OCI-LY1 (cell line): Measurements from ENCODE around the gene PYY.

Experiments
- H2AFZ ChIP-seq: fragments of 200-600 bp; sonication (generic), shearing (Covaris generic); 2 replicates; pipeline ENCODE4 v1.6.0; 2014; ENCODE audit warnings: antibody characterized with exemption, mild to moderate bottlenecking, low read length
- H3F3A ChIP-seq: fragments of 200-600 bp; sonication (generic), shearing (Covaris generic); 2 replicates; pipeline ENCODE4 v1.6.0; 2014; ENCODE audit warnings: mild to moderate bottlenecking, antibody characterized with exemption, low read length, moderate library complexity; ENCODE audit not compliant: insufficient read depth
- H3K27ac ChIP-seq: fragments of 200-600 bp; sonication (generic); 2 replicates; pipeline ENCODE4 v1.5.1; 2014; ENCODE audit warnings: low read length, mixed run types, mild to moderate bottlenecking, low read depth; ENCODE audit not compliant: poor library complexity, severe bottlenecking
- H3K27me3 ChIP-seq: fragments of 200-600 bp; sonication (generic); 2 replicates; pipeline ENCODE4 v1.6.0; 2014; ENCODE audit warnings: antibody characterized with exemption, mild to moderate bottlenecking, low read length, moderate library complexity; ENCODE audit not compliant: insufficient read depth
- H3K36me3 ChIP-seq: fragments of 200-600 bp; sonication (generic); 2 replicates; pipeline ENCODE4 v1.6.1; 2014; ENCODE audit warnings: mild to moderate bottlenecking, antibody characterized with exemption, low read length, moderate library complexity, mixed read lengths; ENCODE audit not compliant: insufficient read depth
- H3K4me1 ChIP-seq: fragments of 200-600 bp; sonication (generic); 2 replicates; pipeline ENCODE4 v1.5.1; 2014; ENCODE audit warnings: mild to moderate bottlenecking, low read length, moderate library complexity; ENCODE audit not compliant: insufficient read depth, severe bottlenecking
- H3K4me2 ChIP-seq: fragments of 200-600 bp; sonication (generic), shearing (Covaris generic); 2 replicates; pipeline ENCODE4 v1.6.1; 2014; ENCODE audit warnings: low read length
- H3K4me3 ChIP-seq: fragments of 200-600 bp; sonication (generic); 2 replicates; pipeline ENCODE4 v1.5.1; 2014; ENCODE audit warnings: low read length, low read depth, mild to moderate bottlenecking, mixed read lengths; ENCODE audit not compliant: poor library complexity, severe bottlenecking
- H3K79me2 ChIP-seq: fragments of 200-600 bp; shearing (Covaris generic); 2 replicates; pipeline ENCODE4 v1.6.1; 2016; ENCODE audit warnings: mixed run types, low read length, mixed read lengths; ENCODE audit not compliant: insufficient read depth
- H3K9ac ChIP-seq: fragments of 200-600 bp; sonication (generic), shearing (Covaris generic); 2 replicates; pipeline ENCODE4 v1.6.1; 2014; ENCODE audit warnings: mild to moderate bottlenecking, low read length, mixed read lengths
- H3K9me2 ChIP-seq: fragments of 200-600 bp; sonication (generic), shearing (Covaris generic); 2 replicates; pipeline ENCODE4 v1.6.1; 2014; ENCODE audit warnings: low read depth, mild to moderate bottlenecking, low read length, mixed read lengths
- H3K9me3 ChIP-seq: fragments of 200-600 bp; shearing (Covaris generic); 2 replicates; pipeline ENCODE4 v1.6.1; 2014; ENCODE audit warnings: low read length, mixed read lengths
- H4K20me1 ChIP-seq: fragments of 200-600 bp; sonication (generic), shearing (Covaris generic); 2 replicates; pipeline ENCODE4 v1.6.0; 2016; ENCODE audit warnings: mild to moderate bottlenecking, low read length; ENCODE audit not compliant: insufficient read depth
- EZH2 ChIP-seq: fragments of 200-600 bp; sonication (generic), shearing (Covaris generic); IDR thresholded peaks from 2 replicates; pipeline ENCODE4 v1.8.0; 2017; ENCODE audit warnings: borderline replicate concordance, mixed run types, mild to moderate bottlenecking, antibody characterized with exemption, low read length, moderate library complexity, mixed read lengths
- TF ChIP-seq, protein P1 (sequence below): fragments of 200-600 bp; sonication (generic), shearing (Covaris generic); IDR thresholded peaks from 2 replicates; pipeline ENCODE4 v1.5.1; 2017; ENCODE audit warnings: mild to moderate bottlenecking, antibody characterized with exemption, low read length, moderate library complexity, mixed read lengths

The PYY gene

DNA sequence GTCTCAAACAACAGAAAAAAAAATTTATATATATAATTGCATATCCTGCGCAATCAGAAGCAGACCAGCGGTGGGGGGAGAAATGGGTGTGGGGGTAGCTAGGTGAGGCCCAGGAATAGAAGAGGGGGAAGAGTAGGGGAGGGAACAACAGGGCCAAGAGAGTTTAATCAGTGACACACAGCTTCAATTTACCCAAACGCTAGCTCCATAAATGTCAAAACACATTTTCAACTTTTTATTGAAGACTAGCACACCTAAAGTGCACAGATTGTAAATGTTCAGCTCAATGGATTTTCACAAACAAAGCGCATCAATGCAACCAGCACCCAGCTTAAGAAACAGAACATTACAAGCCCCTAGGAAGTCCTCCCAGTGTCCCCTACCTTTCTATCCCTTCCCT lies 25.9 kb upstream of the PYY start:
- Histone ChIP-seq H3K79me2 (no peaks in the 10 kb centered on the region), H4K20me1 (no peaks in the 10 kb centered on the region), H3K36me3 (no peaks in the 10 kb centered on the region), H3K4me2 (no peak overlapping the region), H3K4me1 (no peaks in the 10 kb centered on the region), H3K4me3 (no peak overlapping the region), H3K9me2 (no peaks in the 10 kb centered on the region), H3K27ac (no peak overlapping the region), H2AFZ (no peak overlapping the region), H3K9ac (no peak overlapping the region), H3K27me3 (no peaks in the 10 kb centered on the region), H3K9me3 (no peaks in the 10 kb centered on the region), H3F3A (no peaks in the 10 kb centered on the region)
- TF ChIP-seq, protein P1, sequence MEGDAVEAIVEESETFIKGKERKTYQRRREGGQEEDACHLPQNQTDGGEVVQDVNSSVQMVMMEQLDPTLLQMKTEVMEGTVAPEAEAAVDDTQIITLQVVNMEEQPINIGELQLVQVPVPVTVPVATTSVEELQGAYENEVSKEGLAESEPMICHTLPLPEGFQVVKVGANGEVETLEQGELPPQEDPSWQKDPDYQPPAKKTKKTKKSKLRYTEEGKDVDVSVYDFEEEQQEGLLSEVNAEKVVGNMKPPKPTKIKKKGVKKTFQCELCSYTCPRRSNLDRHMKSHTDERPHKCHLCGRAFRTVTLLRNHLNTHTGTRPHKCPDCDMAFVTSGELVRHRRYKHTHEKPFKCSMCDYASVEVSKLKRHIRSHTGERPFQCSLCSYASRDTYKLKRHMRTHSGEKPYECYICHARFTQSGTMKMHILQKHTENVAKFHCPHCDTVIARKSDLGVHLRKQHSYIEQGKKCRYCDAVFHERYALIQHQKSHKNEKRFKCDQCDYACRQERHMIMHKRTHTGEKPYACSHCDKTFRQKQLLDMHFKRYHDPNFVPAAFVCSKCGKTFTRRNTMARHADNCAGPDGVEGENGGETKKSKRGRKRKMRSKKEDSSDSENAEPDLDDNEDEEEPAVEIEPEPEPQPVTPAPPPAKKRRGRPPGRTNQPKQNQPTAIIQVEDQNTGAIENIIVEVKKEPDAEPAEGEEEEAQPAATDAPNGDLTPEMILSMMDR: no peak

DNA sequence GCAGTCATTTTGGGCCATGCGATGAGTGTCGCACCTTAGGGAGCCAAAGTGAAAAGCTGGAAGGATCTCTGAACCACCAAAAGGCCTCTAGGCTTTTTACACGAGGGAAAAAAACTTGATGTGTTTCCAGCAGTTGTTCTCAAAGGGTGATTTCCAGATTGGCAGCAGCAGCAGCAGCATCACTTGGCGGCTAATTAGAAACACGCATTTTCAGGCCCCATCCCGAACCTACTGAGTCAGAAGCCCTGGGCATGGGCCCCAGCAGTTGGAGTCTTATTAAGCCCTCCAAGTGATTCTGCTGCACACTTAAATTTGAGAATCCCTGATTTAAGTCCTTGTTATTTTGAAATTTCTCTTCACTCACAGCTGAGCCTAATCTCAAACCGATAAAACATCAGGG lies 25.3 kb upstream of the PYY start:
- H3K36me3 ChIP-seq: no peaks in the 10 kb centered on the region
- H3K9me3 ChIP-seq: no peaks in the 10 kb centered on the region
- H3K79me2 ChIP-seq: no peaks in the 10 kb centered on the region
- H3K4me3 ChIP-seq: no peak overlapping the region
- H3K9me2 ChIP-seq: no peaks in the 10 kb centered on the region
- no peak overlapping the region for H3K4me2 ChIP-seq
- H4K20me1 ChIP-seq: no peaks in the 10 kb centered on the region
- no peak overlapping the region for H3K9ac ChIP-seq
- no peaks in the 10 kb centered on the region for H3K27me3 ChIP-seq
- TF ChIP-seq, protein P1: no peak
- no peak for TF ChIP-seq EZH2
- no peaks in the 10 kb centered on the region for H3F3A ChIP-seq
- no peak overlapping the region for H2AFZ ChIP-seq
- no peak overlapping the region for H3K27ac ChIP-seq
- no peaks in the 10 kb centered on the region for H3K4me1 ChIP-seq

DNA sequence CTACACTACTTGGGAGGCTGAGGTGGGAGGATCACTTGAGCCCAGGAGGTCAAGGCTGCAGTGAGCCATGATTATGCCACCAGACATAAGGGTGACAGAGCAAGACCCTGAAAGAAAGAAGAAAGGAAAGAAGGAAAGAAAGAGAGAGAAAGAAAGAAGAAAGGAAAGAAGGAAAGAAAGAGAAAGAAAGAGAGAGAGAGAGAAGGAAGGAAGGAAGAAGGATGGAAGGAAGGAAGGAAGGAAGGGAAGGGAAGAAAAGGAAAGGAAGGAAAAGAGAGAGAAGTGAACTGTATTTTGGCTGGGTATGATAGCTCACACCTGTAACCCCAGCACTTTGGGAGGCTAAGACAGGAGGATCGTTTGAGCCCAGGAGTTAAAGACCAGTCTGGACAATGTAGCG lies 24.3 kb upstream of the PYY start:
- H3K9me2 ChIP-seq: no peaks in the 10 kb centered on the region
- H3K27me3 ChIP-seq: no peaks in the 10 kb centered on the region
- no peaks in the 10 kb centered on the region for H4K20me1 ChIP-seq
- H3K79me2 ChIP-seq: no peaks in the 10 kb centered on the region
- no peaks in the 10 kb centered on the region for H3K9me3 ChIP-seq
- H3K4me3 ChIP-seq: no peak overlapping the region
- no peak overlapping the region for H3K4me2 ChIP-seq
- no peak overlapping the region for H3K9ac ChIP-seq
- no peak overlapping the region for H3K27ac ChIP-seq
- H3K4me1 ChIP-seq: no peaks in the 10 kb centered on the region
- no peak overlapping the region for H2AFZ ChIP-seq
- H3K36me3 ChIP-seq: no peaks in the 10 kb centered on the region
- H3F3A ChIP-seq: no peaks in the 10 kb centered on the region
- TF ChIP-seq EZH2: no peak
- TF ChIP-seq, protein P1: no peak
